Kidney (tissue), 14 donors: ENCODE data around the gene IFT74. TPM values are rescaled to one million over a fixed set of nuclear protein-coding genes. Genes with fewer than 3 reads are reported as not detected.

Source experiments
- DNase-seq, 5 donors: peaks; one replicate each; pipeline ENCODE4 v3.0.0-alpha.2; 2013 to 2020
- FAIRE-seq: peaks from 2 replicates; lab custom pipeline; 2012; peaks lifted over from hg19 to GRCh38; lab: Jason Lieb, UNC
- H3K27ac ChIP-seq, 2 donors: one replicate each; pipeline ENCODE4 v1.7.0; 2013; ENCODE audit warnings: low read depth in 2 of 2, low read length in 2 of 2, inconsistent platforms in 1 of 2
- H3K27me3 ChIP-seq: one replicate; pipeline ENCODE4 v1.7.1; 2013; ENCODE audit warnings: low read length, inconsistent platforms; ENCODE audit not compliant: control insufficient read depth, insufficient read depth
- H3K36me3 ChIP-seq, 3 donors: one replicate each; pipeline versions ENCODE4 v1.7.0 to v1.7.1; 2013; ENCODE audit warnings: low read length in 3 of 3, control low read depth in 1 of 3, inconsistent platforms in 1 of 3; ENCODE audit not compliant: insufficient read depth in 3 of 3, control insufficient read depth in 2 of 3
- H3K4me1 ChIP-seq, 3 donors: one replicate each; pipeline versions ENCODE4 v1.7.0 to v1.7.1; 2013; ENCODE audit warnings: low read length in 3 of 3, inconsistent platforms in 1 of 3, low read depth in 1 of 3; ENCODE audit not compliant: control insufficient read depth in 2 of 3, insufficient read depth in 2 of 3
- H3K4me3 ChIP-seq, 3 donors: one replicate each; pipeline versions ENCODE4 v1.7.0 to v1.8.1; 2013; ENCODE audit warnings: low read length in 3 of 3, control low read depth in 1 of 3, inconsistent platforms in 1 of 3
- H3K9ac ChIP-seq, 3 donors: one replicate each; pipeline versions ENCODE4 v1.7.0 to v1.7.1; 2013; ENCODE audit warnings: low read length in 3 of 3, control low read depth in 1 of 3, inconsistent platforms in 1 of 3
- H3K9me3 ChIP-seq, 3 donors: one replicate each; pipeline versions ENCODE4 v1.7.0 to v1.7.1; 2013; ENCODE audit warnings: low read length in 3 of 3, control low read depth in 1 of 3, inconsistent platforms in 1 of 3; ENCODE audit not compliant: control insufficient read depth in 2 of 3, insufficient read depth in 1 of 3
- CTCF ChIP-seq: IDR thresholded peaks from 3 replicates; pipeline ENCODE4 v1.5.1; 2012; ENCODE audit warnings: mild to moderate bottlenecking, moderate library complexity, borderline replicate concordance; ENCODE audit not compliant: insufficient read depth; ENCODE audit errors: extremely low read depth
- intact Hi-C: fragments of 100-400 bp; cut with DNase I; formaldehyde crosslinking; loops from one replicate; pipeline ENCODE4 v1.11.1; 2022
- polyA plus RNA-seq: library from polyadenylated mRNA; stranded (reverse); fragments of 350-450 nt; fragmentation: Illumina TruSeq; extraction: RNeasy Lipid Tissue Mini Kit (QIAGEN cat#74804); gene quantifications from one replicate; pipeline ENCODE4 v1.2.3, GENCODE V29; 2014; ENCODE audit warnings: low read depth, low replicate concordance; ENCODE audit not compliant: insufficient read depth
- total RNA-seq: library from RNA; stranded (reverse); fragmentation: NEBNext Ultra II Directional; extraction: Animal tissue kit (Norgen Biotek cat#: 25700); gene quantifications from one replicate; pipeline ENCODE4 v1.2.1, GENCODE V29; 2021
- donor health status: control.
- donor health status: control.
- donor health status: control.
- donor health status: control.
- donor health status: control.
- donor health status: DM: yes; HTN: yes; CAD: no.
- donor health status: Normal renal cell carcinoma (clear cell type).

The IFT74 gene
- total and polyA plus RNA-seq, 2 donors from 2014 or later, result 14.1 to 23.5 TPM

DNA sequence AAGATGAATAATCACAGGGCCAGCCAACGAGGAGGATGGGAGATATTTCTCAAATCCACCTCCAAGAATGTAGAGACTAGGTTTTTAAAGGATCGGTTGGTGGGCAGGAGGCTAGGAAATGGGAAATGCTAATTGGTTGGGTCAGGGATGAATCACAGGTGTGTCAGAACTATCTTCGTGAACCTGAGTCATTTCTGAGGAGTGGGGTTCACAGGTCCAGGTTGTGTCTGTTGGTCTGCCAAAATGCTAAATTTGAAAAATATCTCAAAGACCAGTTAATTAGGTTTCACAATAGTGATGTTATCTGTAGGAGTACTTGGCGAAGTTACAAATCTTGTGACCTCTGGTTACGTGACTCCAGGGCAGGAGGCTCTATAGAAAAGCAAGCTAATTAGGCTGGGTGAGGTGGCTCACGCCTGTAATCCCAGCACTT is 6.6 kb upstream of the IFT74 start:
- FAIRE-seq (no peak), DNase-seq (no peak)
- TF ChIP-seq CTCF, result no peak
- intact Hi-C loops, result no loop called here
- no peak overlapping the region for H3K9ac ChIP-seq
- no peak overlapping the region for H3K27ac ChIP-seq
- no peaks in the 10 kb centered on the region for H3K36me3 ChIP-seq
- H3K4me3 ChIP-seq, result no peak overlapping the region
- H3K4me1 ChIP-seq, result peaks cover 0 to 3% (median 0%) of the 10 kb centered on the region in 3 donors
- H3K27me3 ChIP-seq, result no peaks in the 10 kb centered on the region
- H3K9me3 ChIP-seq, result no peaks in the 10 kb centered on the region

DNA sequence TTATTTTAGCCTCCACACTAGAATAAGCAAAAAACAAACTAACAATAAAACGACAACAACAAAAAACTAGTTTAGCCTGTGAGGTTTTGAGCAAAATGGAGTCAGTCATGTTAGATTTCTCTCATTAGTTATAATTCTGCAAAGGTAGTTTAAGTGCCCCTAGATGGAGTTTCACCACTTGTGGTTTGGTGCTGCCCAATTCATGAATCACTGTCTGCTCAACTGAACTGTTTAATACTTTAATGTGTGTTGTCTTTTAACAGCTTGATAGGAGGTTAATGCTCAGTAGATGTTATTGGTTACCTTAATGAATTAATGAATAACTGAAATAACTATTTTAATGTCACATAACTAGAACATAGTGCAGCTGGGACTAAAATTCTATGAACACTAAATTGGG is 5.7 kb upstream of the IFT74 start:
- no peak overlapping the region for H3K4me3 ChIP-seq
- peaks cover 0 to 6% (median 0%) of the 10 kb centered on the region in 3 donors for H3K4me1 ChIP-seq
- no peaks in the 10 kb centered on the region for H3K36me3 ChIP-seq
- intact Hi-C loops, result no loop called here
- H3K27me3 ChIP-seq, result no peaks in the 10 kb centered on the region
- no peak overlapping the region for H3K27ac ChIP-seq
- H3K9me3 ChIP-seq, result no peaks in the 10 kb centered on the region
- H3K9ac ChIP-seq, result no peak overlapping the region
- FAIRE-seq, result no peak
- DNase-seq, result no peak
- TF ChIP-seq CTCF, result no peak

GRCh38 chr9:26951794-26952193 is 4.4 kb upstream of the IFT74 start:
- Histone ChIP-seq H3K9me3 (no peaks in the 10 kb centered on the region), H3K27me3 (no peaks in the 10 kb centered on the region), H3K27ac (no peak overlapping the region), H3K36me3 (no peaks in the 10 kb centered on the region), H3K9ac (no peak overlapping the region), H3K4me1 (peaks cover 0 to 5% (median 0%) of the 10 kb centered on the region in 3 donors), H3K4me3 (no peak overlapping the region)
- intact Hi-C loops, result no loop called here
- TF ChIP-seq CTCF, result no peak
- FAIRE-seq (no peak), DNase-seq (no peak)

- Histone ChIP-seq H3K9ac (no peak overlapping the region), H3K9me3 (no peaks in the 10 kb centered on the region), H3K27ac (peak overlapping the region in 1 of 2 donors; percentile 36), H3K36me3 (no peaks in the 10 kb centered on the region), H3K4me1 (peaks cover 0 to 9% (median 0%) of the 10 kb centered on the region in 3 donors), H3K27me3 (no peaks in the 10 kb centered on the region), H3K4me3 (peak overlapping the region in 2 of 3 donors; percentile 7 to 8)
- DNase-seq, result no peak
- TF ChIP-seq CTCF, result no peak
- FAIRE-seq, result no peak
- intact Hi-C loops, result no loop called here
These were observed 2.1 kb upstream of the IFT74 start for GRCh38 chr9:26954050-26954508.
